Skin of body (tissue), 2 donors: ENCODE results near the gene NOTCH3. TPM values are rescaled to one million over a fixed set of nuclear protein-coding genes. Genes with fewer than 3 reads are reported as not detected.

ENCODE experiments used
- DNase-seq: peaks from one replicate; lab custom pipeline; 2025; lab: John Stamatoyannopoulos, UW
- total RNA-seq: library from RNA; depleted of rRNA; stranded (reverse); fragments of >200 nt; gene quantifications from one replicate; pipeline ENCODE4 v1.2.3, GENCODE V29; 2014

NOTCH3 gene
- 69.0 TPM for total RNA-seq

DNA sequence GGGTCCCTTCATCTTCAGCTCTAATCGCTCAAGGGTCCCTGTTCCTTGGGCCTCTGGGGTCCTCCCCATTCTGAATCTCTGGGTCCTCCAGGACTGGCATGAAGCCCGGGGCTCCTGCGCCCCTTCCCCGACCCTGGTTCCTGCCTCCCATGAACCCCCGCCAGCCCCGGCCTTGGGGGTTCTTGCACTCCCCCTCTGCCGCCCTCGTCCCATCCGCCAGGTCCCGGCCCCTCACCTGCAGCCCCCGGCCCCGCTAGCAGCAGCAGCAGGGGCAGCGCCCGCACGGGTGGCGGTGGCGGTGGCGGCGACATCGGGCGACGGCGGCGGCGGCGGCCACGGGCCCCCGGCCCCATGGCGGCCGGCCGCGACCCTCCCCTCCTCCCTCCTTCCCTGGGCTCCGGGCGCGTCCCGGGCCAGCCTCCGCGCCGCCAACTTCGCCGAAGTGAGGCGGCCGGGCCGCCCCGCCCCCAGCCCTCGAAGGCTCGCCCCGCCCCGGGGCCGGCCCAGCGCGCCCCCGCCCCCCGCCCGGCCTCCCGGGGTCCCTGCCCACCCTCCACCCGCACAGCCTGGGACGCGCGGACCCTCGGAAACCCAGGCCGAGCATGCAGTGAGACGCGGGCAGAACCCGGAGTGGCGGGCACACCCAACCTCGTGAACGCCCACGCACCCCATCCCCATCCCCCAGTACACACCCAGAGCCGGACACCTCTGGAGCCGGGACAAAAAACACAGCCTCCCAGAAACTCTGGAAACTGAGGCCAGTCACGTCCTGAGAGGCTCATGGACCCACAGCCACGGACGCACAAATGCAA is at the start of gene NOTCH3:
TSS of gene NOTCH3 (minus strand) at position 443 of the 812 bp plus-strand sequence. CDS start at position 353, 90 bp downstream.
- DNase-seq: no peak

DNA sequence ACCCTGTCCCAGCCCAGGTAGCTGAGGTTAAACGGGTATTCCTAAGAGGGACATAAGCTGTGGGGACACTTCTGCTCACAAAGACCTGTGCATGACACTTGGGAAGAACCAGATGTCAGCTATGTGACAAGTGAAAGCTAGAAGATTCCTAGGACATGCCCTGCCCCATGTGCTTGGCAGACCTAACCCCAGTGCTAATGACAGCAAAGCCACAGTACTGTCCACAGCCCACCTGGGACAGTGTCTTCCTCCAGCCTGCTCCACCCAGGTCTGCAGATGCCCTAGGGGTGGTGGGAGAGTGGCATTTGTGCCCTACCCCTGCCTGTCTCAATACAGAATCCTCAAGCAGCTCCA is 49.8 kb upstream of the NOTCH3 start:
- DNase-seq: peak; percentile 71

DNA sequence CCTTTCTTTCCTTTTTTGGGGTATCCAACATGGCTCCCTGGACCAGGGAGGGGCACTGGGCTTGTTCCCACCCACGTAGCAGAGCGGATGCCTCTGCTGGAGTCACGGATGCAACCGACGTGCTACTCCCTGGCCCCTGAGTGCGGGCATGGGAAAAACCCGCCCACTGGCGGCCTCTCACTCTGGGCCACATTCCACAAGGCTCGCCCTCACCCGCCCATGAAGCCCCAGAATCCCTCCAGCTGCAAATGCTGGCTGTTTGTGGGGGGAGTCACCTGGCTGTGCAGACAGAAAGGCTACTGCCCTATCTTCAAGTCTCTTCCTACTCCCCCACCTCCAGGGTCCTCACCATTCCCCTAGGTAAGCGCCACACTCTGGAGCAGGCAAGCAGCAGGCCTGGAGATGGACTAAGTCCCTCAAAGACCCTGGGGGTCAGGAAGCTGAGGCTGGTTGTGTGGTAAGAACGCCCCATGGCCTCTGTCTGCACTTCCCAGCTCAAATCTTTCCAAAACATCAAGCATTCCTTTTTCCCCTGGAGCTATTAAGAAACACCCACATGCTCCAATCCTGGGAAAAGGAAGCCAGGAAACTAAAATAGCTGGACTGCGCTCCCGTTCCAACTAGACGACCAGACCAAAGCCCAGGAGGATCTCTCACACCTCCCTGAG is 49.3 kb upstream of the NOTCH3 start:
- peak; percentile 78 for DNase-seq

DNA sequence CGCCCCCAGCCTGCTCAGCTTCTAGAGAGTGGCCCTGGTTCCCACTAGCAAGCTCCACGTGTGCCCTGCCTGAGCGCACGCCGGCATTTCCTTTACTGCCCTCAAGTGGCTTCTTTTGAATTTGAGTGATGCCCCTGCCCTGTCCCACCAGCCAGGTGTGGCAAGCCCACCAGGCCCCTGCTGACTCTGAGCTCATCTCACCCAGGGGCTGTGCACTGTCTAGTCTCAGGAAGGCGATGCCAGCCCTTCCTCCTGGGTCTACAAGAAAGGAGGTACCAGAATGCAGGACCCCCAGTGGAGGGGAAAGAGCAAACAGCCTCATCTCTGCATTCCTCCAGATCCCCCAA is 48.7 kb upstream of the NOTCH3 start:
- DNase-seq: no peak

DNA sequence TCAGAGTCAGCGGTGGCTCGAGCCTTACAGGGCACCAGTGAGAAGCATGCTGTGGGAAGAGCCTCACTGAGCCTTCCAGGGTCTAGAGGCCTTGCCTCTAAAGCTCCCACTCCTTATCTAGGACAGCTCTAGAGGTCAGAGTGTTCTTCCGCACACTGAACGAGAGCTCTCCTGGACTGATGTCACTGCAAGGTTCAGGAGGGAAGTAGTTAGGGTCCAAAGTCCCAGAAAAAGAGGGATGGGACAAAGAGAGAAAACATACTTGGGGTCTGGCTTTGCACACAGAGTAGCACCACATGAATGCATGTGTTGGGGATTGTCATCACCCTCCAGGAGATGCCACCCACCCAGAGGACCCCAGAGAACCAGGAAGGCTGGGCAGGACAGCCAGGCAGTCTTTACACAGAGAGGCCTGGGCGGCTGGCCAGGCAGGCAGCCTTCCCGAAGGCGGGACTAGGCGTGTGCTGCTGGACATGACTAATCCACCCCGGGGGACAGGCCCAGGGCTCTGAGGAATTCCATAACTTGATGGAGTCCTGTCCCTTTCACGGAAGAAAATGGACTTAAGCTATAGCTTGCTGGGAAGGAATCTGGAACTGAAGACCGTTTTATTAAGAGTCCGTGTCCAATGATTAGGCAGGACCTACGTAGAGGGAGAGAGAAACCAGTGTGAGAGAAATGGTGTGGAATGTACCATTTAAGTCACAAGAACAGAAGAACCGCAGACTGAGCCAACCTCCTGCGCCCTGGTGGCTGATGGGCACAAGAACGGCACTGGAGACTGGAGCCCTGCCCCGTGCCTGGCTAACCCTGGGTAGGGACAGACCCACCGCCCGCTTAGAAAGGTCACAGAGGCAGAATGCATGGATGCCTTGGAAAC is 48.1 kb upstream of the NOTCH3 start:
- peak; percentile 55 for DNase-seq

DNA sequence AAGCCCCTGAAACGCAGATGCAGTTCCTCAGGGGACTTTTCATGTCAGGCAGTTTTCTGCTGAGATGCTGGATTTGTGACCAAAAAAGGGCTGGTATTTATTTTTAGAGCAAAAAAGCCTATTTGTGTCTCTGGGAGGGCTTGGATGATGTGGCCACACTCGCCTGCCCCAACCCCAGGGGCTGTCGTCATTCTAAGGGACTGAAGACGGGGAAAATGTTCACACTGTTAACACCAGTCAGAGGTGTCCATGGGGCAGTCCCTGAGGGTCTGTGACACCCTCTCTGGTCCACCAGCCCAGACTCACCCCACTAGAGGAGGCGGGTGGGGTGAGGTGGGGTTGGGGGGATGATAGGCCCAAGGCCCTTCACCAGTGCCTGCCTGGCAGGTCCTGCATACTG is 47.3 kb upstream of the NOTCH3 start:
- DNase-seq: no peak

DNA sequence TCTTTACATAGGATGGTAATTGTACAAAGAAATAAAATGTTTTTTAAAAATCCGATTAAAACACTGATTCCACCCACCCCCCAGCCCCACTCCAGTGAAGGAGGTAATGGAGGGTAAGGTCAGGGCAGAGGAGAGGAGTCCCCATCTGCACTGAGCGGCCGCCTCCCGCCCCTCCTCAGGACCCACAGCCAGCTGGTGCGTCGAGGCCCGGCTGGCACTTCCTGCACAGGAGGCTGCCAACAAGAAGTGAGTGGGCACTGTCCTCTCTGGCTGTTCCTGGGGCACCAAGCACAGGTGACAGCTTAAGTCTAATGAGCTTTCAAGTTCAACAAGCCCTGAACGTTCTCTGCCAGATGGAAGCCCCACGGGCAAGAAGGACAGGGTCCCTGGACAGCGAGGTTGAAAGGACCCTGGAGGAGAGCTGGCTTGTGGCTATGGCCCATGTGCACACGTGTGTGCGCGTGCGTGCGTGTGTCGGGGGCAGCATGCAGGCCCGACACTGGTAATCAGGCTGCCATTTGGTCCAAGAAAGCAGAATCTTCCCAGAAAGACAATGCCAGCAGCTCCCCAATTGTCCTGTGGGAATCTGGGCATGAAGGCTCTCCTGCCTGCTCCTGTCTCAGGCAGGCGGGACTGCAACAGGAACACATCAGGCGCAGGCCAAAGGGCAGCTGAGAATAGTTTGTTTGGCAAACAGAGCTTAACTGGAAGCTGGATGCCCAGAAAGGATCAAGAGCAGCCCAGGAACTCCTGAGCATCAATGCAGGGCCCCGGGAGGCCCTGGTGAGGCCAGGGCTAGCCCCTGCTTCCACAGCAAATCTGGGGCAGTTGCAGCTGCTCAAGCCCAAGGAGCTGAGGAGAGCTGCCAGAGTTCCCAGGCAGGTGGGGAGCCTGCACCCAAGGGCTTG is 46.6 kb upstream of the NOTCH3 start:
- no peak for DNase-seq

DNA sequence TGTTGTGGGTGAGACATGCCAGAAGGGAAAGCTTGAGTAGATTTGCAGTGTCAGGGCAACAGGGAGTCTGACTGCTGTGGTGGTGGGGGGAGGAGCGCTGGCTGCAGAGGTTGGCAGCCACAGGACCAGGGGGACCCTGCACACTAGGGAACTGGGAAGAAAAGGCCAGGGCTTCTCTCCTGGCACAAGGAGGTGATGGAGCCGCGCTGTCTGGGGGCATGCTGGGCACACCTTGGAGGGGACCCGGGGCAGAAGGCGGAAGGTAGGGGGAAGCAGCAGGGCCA is 45.3 kb upstream of the NOTCH3 start:
- DNase-seq: no peak

DNA sequence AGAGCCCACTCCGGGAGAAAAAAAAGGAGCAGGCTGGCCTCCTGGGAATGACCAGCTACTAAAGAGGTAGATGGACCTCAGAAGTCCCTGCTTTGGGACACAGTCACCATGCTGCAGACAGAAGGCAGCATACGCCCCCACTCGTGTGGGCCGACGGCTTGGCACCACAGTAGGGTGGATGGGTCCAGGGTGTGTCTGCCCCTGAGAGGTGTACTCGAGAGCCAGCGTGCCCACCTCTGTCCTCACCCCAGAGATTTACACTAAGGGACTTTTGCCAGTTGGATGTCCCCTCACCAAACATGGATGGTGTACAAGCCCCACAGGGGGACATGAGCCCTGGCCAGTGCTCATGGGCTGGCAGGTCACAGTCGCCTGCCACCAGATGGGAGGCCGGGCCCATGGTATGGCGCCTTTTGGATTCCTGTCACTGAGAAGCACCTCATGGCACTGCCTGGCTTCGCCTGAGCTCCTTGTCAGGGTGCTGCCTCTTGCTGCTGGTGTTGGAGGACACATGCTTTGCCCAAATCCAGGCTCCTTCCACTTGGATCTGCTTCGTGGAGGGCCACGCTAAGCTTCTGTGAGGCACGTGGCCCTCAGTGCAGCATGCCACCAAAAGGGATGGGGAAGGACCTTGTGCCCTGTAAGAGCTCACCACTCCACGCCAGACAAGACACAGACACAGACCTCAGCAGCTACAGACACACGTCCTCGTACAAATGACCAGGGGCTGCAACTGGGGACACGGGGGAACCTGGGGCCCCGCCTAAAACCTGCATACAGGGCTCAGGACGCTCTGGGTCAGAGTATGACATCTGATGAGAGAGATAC is 44.8 kb upstream of the NOTCH3 start:
- DNase-seq: no peak

DNA sequence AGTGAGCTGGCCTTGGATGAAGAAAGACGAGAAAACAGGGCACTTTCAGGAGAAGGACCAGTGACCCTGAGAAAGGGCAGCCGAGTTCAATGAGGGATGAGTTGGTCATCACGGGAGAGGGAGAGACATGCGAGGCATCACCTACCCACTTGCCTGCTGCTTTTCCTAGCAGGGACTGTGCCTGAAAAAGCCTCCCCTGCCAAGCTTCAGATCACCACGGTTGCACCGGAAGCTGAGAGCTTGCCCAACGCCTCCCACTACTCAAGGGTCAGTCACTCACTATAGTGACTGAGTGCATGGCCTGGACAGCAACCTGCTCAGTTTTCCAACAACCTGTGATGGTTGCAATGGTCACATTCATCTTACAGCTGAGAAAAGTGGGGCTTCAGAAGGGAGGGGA is 44.0 kb upstream of the NOTCH3 start:
- DNase-seq: no peak

DNA sequence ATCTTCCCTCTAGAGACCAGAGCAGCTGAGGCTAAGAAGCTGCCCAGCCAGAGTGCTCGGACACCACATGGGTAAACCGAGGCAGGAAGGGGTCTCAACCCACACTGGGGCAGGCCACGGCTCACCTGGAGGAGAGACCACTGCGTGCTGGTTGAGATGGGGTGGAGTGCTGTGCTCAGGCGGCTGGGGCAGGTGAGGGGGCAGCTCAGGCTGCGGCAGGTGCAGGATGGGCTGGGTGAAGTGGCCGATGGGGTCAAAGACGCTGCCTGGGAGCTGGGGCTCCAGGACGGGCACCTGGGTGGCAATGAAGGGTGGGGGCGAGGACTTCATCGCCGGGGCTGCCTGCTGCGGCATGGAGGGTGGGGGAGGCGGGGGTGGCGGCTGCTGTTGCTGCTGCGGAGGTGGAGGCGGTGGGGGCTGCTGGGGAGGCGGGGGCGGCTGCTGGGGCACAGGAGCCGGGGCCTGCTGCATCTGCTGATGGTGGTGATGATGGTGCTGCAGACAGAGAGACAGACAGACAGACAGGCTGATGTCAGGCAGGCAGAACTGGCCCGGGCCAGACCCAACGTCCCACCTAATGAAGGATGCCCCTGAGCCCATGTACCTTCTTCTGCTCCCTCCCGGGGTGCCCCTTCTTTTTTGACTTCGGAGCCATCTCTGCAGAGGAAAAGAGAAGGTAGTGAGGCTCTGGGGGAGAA is 43.5 kb upstream of the NOTCH3 start:
- no peak for DNase-seq

DNA sequence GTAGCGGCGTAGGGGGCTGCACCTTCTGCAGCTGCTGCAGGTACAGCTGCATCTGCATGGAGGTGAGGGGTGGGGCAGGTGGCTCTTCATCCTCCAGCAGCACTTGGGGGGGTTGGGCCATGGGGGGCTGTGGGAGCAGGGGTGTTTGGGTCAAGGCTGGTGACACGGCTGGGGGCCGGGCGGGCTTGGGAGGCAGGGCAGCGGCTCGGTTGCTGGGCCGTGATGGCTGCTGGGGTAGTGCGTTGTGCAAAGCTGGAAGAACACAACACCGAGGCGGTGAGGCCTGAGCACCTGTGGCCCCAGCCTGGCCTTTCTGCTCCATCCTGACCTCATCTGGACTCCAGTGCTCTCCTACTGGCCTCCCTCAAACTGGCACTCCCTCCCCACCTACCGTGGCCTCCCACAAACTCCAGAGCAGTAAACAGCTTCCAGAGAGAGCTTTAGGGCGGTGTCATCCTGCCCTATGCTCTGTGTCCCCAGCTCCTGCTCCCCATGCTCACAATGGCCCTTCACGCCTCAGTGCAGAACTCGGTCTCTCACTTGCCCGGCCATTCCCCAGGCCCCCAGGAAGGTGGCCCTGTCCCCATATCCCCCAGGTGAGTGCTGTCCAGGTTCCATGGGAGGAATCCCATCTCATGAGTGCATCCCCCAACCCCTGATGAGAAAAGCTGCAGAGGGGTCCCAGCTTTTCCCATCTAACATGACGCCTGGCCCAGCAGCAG is 42.6 kb upstream of the NOTCH3 start:
- no peak for DNase-seq

DNA sequence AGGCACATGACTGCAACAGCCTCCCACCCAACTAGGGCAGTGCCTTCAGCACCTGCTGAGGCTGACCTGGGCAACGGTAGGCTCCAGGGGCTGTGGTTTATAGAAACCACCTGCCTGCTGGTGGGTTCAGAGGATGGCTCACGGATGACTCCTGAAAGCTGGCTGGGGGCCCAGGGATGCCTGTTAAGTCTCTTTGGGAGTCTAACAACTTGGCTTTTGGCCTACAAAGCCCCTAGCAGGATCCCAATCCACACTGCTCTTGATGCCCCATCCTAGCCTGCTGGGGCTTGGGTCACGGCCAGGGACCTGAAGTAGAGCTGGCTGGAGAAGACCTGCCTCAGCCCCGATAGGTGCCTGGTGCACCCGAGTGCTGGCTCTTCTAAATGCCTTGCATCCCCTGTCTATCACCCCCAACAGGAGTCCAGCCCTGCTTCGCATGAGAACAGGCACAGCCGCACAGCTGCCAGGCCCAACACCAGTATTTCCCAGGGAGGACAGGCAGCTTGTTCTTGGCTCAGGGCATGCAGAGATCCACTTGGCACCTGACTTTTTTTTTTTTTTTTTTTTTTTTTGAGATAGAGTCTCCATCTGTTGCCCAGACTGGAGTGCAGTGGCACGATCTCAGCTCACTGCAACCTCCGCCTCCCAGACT is 40.6 kb upstream of the NOTCH3 start:
- DNase-seq: no peak

DNA sequence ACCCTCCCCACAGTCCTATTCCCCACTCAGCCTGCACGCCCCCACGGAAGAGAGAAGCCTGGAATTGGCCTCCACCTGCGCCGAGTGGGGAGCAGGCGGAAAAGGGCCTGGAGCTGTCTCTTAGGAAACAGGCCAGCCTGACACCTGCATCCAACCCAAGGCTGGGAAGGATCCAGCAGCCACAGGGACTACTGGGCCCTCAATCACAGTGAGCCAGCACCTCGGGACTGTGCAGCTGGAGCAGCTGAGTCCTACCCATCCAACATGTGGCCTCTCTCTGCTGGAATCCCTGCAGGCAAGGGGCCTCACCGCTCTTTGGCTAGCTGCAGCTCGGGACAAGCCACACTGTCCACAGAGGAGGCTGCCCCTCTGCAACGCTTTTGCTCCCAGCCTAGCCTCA is 39.7 kb upstream of the NOTCH3 start:
- DNase-seq: no peak

DNA sequence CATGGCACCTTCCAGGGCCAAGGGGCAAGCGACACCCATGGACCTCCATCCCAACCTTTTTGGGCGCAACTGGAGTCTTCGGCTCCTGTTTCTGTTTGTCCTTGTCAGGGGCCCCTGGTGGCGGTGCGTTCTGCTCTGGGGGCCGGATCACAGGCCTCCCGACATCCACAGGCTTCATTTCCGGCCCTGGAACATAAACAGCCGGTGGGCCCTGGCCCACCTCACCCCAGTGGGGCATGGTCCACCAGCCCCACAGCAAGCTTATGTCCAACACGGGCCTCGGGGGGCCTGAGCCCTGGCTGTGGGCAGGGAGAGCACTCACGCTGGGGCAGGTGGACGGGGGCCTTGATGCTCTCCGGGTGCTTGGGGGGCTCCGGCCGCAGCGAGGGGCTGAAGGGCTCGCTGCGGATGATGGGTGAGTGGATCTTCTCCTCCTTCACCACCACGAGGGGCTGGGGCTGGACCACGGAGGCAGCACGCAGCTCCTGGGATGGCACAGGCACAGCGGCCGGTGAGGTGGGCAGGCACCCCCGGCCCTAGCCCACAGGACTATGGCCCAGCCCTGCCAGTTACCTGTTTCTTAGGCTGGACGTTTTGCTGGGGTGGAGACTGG is 38.6 kb upstream of the NOTCH3 start:
- DNase-seq: no peak

DNA sequence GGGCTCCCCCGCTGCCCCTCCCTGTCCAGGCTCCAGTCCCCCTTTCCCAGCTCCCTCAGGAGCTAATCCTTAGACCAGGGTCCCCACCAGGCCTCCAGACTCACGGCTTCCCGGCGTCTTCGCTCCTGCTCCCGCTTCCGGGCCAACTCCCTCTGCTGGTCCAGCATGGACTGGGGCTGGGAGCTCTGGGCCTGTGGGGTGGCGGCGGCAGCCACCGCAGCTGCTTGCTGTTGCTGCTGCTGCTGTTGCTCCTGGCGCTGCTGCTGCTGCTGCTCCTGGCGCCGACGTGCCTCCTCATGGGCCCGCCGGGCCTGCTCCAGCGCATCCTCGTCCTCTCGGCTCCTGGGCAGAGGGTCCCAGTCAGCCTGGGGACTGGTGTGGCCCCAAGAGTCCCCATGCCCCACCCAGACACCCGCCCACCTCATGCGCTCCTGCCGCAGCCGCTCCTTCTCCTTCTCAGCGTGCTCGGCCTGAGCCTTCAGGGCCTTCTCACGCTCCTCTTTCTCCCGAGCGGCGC is 37.9 kb upstream of the NOTCH3 start:
- no peak for DNase-seq

DNA sequence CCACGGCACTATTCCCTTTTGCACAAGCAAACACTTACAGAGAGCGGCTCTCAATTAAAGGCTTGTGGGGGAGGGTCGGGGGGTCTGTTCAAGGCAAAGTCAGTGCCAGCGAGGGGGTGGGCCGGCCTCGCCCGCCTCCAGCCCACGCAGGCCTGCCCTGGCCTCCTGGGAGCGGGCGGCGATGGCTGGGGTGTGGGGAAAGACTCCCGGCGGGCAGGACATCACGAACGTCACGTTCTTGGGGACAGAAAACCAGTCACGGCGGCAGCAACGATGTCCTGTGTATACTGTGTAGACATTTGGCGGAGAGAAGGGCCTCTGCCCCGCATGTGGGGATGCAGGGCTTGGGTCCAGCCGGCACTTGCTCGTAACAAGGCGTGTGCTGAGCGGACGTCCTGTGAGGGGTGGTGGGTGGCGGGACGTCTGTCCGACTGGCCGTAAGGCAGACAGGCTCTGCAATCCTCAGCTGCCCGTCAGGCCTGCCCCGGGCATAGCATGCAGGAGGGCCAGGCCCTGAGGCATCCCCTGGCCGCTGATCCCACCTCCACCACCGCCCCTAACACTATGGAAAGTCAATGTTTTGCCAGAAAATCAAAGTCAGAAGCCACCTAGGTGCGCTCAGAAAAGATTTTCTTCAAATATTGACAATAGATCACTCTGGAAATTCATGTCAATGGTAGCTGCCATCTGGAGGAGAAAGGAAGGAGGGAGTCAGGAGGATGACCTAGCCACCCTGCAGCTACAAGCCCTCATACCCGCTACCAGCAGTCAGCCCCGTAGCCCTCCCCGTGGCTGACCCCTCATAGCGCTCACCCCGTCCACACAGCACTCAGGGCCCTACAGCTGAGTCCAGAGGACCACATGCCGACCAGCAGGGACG is 37.2 kb upstream of the NOTCH3 start:
- no peak for DNase-seq
